Keratinocyte (primary cell): Measurements from ENCODE around the gene KBTBD7. TPM values are rescaled to one million over a fixed set of nuclear protein-coding genes. Genes with fewer than 3 reads are reported as not detected.

ENCODE experiments used
- DNase-seq: peaks from one replicate; pipeline ENCODE4 v3.0.0-alpha.2; 2011; ENCODE audit warnings: low read depth, missing footprints, low spot score
- FAIRE-seq: peaks from 2 replicates; lab custom pipeline; 2011; peaks lifted over from hg19 to GRCh38; lab: Jason Lieb, UNC
- H2AFZ ChIP-seq: 2 replicates; pipeline ENCODE4 v1.6.0; 2012; ENCODE audit warnings: low read length, control low read depth, inconsistent platforms; ENCODE audit not compliant: control insufficient read depth
- H3K27ac ChIP-seq: 2 replicates; pipeline ENCODE4 v1.5.1; 2011; ENCODE audit warnings: low read length; ENCODE audit not compliant: control insufficient read depth, insufficient read depth
- H3K27me3 ChIP-seq: 3 replicates; pipeline ENCODE4 v1.6.0; 2011; ENCODE audit warnings: low read length; ENCODE audit not compliant: control insufficient read depth, insufficient read depth; ENCODE audit errors: extremely low read depth
- H3K36me3 ChIP-seq, 2 experiments: 2 replicates in 1 of 2; 3 replicates in 1 of 2; pipeline ENCODE4 v1.5.1; 2011; ENCODE audit warnings: low read length in 2 of 2, mild to moderate bottlenecking in 1 of 2; ENCODE audit not compliant: control insufficient read depth in 2 of 2, insufficient read depth in 2 of 2; ENCODE audit errors: extremely low read depth in 1 of 2
- H3K4me1 ChIP-seq: 3 replicates; pipeline ENCODE4 v1.5.1; 2011; ENCODE audit warnings: low read length; ENCODE audit not compliant: control insufficient read depth, insufficient read depth; ENCODE audit errors: extremely low read depth
- H3K4me2 ChIP-seq: 3 replicates; pipeline ENCODE4 v1.6.0; 2011; ENCODE audit warnings: low read depth, low read length; ENCODE audit not compliant: control insufficient read depth, insufficient read depth; ENCODE audit errors: extremely low read depth
- H3K4me3 ChIP-seq, 3 experiments: fragments of 200-600 bp in 1 of 3; sonication (generic) in 1 of 3; 2 replicates in 2 of 3; 3 replicates in 1 of 3; pipeline ENCODE4 v1.5.1; 2011 to 2016; ENCODE audit warnings: low read length in 3 of 3, mild to moderate bottlenecking in 3 of 3, control low read depth in 2 of 3, inconsistent platforms in 1 of 3, low read depth in 1 of 3, mixed read lengths in 1 of 3, mixed run types in 1 of 3, moderate library complexity in 1 of 3; ENCODE audit not compliant: control insufficient read depth in 2 of 3, insufficient read depth in 2 of 3; ENCODE audit errors: extremely low read depth in 1 of 3
- H3K79me2 ChIP-seq: 2 replicates; pipeline ENCODE4 v1.6.0; 2012; ENCODE audit warnings: low read length; ENCODE audit not compliant: control insufficient read depth, insufficient read depth
- H3K9ac ChIP-seq: 3 replicates; pipeline ENCODE4 v1.6.0; 2011; ENCODE audit warnings: low read length; ENCODE audit not compliant: control insufficient read depth, insufficient read depth; ENCODE audit errors: extremely low read depth
- H3K9me1 ChIP-seq: 3 replicates; pipeline ENCODE4 v1.6.0; 2011; ENCODE audit warnings: low read length; ENCODE audit not compliant: control insufficient read depth, insufficient read depth; ENCODE audit errors: extremely low read depth
- H3K9me3 ChIP-seq: 2 replicates; pipeline ENCODE4 v1.5.1; 2012; ENCODE audit warnings: low read depth, low read length; ENCODE audit not compliant: control insufficient read depth
- H4K20me1 ChIP-seq: 3 replicates; pipeline ENCODE4 v1.6.0; 2011; ENCODE audit warnings: low read length; ENCODE audit not compliant: control insufficient read depth, insufficient read depth; ENCODE audit errors: extremely low read depth
- EZH2 ChIP-seq: IDR thresholded peaks from one replicate; pipeline ENCODE4 v1.6.1; 2012; ENCODE audit warnings: inconsistent platforms, mild to moderate bottlenecking, low read length, moderate library complexity
- dilution Hi-C: fragments of 300-500 bp; cut with MboI; formaldehyde crosslinking; loops from one replicate; pipeline ENCODE4 v1.7.0; 2020; ENCODE audit warnings: low sequenced_read_pairs; ENCODE audit not compliant: extremely low pct_ligation_motif_present
- polyA plus RNA-seq, 5 experiments: library from polyadenylated mRNA; depleted of rRNA in 3 of 5; stranded (reverse) in 3 of 5; stranded (forward) in 1 of 5; unstranded in 1 of 5; fragments of >200 nt; gene quantifications; 1 replicate in 1 of 5; 2 replicates in 3 of 5; 3 replicates in 1 of 5; pipeline versions ENCODE4 v1.2.1 to v1.2.3, GENCODE V29; 2011 to 2012; ENCODE audit warnings: missing spikeins in 2 of 5, low read depth in 1 of 5, low replicate concordance in 1 of 5
- TF ChIP-seq, protein P1 (sequence below), 3 experiments: IDR thresholded peaks in 1 of 3; conservative IDR thresholded peaks in 1 of 3; optimal IDR thresholded peaks in 1 of 3; 2 replicates in 2 of 3; 3 replicates in 1 of 3; pipeline versions ENCODE3 to v1.5.1; 2011; ENCODE audit warnings: low read length in 3 of 3, mild to moderate bottlenecking in 3 of 3, moderate library complexity in 2 of 3, control low read depth in 1 of 3, inconsistent platforms in 1 of 3; ENCODE audit not compliant: insufficient read depth in 2 of 3; ENCODE audit errors: extremely low read depth in 1 of 3

KBTBD7 gene
- polyA plus RNA-seq, 1 donor (not counting 4 experiments of a cell fraction or from before 2014, with no cell fraction given): 2.8 TPM

DNA sequence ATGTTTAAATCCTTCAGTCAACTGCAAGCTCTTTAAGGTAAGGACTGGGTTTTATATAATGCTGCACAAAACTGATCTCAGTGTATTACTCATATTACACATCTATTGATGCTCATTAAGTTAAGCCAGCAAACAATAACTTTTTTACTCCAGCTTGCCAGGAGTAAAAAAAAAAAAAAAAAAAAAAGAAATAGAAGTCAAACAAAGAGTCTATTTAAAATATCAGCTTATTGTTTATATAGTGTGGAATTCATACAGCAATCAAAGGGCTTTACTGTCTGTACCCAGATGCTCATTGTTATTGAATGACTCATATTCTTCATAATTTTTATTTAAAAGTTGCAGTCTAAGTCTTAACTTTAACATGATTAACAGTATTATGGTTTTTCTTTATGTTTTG lies 21.8 kb upstream of the KBTBD7 start:
- Histone ChIP-seq H3K4me2 (no peak overlapping the region), H2AFZ (no peak overlapping the region), H3K9ac (no peak overlapping the region), H3K27me3 (no peaks in the 10 kb centered on the region), H4K20me1 (no peaks in the 10 kb centered on the region), H3K4me1 (peaks cover 9% of the 10 kb centered on the region), H3K4me3 (no peak overlapping the region), H3K9me1 (no peaks in the 10 kb centered on the region), H3K27ac (no peak overlapping the region), H3K9me3 (no peaks in the 10 kb centered on the region), H3K79me2 (no peaks in the 10 kb centered on the region), H3K36me3 (no peaks in the 10 kb centered on the region)
- TF ChIP-seq EZH2: no peak
- TF ChIP-seq, protein P1, sequence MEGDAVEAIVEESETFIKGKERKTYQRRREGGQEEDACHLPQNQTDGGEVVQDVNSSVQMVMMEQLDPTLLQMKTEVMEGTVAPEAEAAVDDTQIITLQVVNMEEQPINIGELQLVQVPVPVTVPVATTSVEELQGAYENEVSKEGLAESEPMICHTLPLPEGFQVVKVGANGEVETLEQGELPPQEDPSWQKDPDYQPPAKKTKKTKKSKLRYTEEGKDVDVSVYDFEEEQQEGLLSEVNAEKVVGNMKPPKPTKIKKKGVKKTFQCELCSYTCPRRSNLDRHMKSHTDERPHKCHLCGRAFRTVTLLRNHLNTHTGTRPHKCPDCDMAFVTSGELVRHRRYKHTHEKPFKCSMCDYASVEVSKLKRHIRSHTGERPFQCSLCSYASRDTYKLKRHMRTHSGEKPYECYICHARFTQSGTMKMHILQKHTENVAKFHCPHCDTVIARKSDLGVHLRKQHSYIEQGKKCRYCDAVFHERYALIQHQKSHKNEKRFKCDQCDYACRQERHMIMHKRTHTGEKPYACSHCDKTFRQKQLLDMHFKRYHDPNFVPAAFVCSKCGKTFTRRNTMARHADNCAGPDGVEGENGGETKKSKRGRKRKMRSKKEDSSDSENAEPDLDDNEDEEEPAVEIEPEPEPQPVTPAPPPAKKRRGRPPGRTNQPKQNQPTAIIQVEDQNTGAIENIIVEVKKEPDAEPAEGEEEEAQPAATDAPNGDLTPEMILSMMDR (optimal IDR thresholded peaks at IDR 0.05 in 1 of 3, IDR thresholded peaks at IDR 0.05 in 1 of 3, conservative IDR thresholded peaks at IDR 0.05 in 1 of 3; ENCODE audit: extremely low read depth in 1 of 3, insufficient read depth in 2 of 3, low read length in 3 of 3): no peak
- DNase-seq (peak; percentile 19), FAIRE-seq (no peak)
- dilution Hi-C loops: no loop called here

DNA sequence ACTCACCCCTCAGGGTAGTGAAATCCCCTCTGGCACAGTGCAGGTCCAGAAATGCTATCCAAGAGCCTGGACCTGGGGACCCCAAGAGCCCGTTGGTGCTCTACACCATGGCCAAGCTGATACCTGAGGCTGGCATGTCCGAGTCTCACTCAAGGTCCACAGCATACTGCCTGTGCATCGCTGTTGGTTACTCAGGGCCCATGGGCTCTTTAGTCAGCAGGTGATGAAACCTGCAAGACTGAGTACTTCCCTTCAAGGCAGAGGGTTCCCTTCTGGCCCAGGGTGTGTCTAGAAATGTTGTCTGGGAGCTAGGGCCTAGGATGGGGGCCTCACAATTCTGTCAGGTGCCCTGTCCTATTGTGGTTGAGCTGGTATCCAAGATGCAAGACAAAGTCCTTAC lies 19.6 kb upstream of the KBTBD7 start:
- H3K9me1 ChIP-seq: no peaks in the 10 kb centered on the region
- no peaks in the 10 kb centered on the region for H3K36me3 ChIP-seq
- H3K27me3 ChIP-seq: no peaks in the 10 kb centered on the region
- H3K4me2 ChIP-seq: no peak overlapping the region
- dilution Hi-C loops: no loop called here
- H3K9ac ChIP-seq: no peak overlapping the region
- no peaks in the 10 kb centered on the region for H3K9me3 ChIP-seq
- FAIRE-seq (no peak), DNase-seq (no peak)
- H3K79me2 ChIP-seq: no peaks in the 10 kb centered on the region
- TF ChIP-seq, protein P1 (optimal IDR thresholded peaks at IDR 0.05 in 1 of 3, IDR thresholded peaks at IDR 0.05 in 1 of 3, conservative IDR thresholded peaks at IDR 0.05 in 1 of 3; ENCODE audit: extremely low read depth in 1 of 3, insufficient read depth in 2 of 3, low read length in 3 of 3): no peak
- no peak for TF ChIP-seq EZH2
- H3K4me3 ChIP-seq: no peak overlapping the region
- no peaks in the 10 kb centered on the region for H4K20me1 ChIP-seq
- H3K4me1 ChIP-seq: peaks cover 9% of the 10 kb centered on the region
- H3K27ac ChIP-seq: no peak overlapping the region
- H2AFZ ChIP-seq: no peak overlapping the region
